HEK293 (cell line): ENCODE measurements around the gene SS18L1.
A peak's percentile ranks its signal among the peaks of the same experiment; 100 is the strongest.

ENCODE experiments used
- CTCF ChIA-PET: fragments of 350-600 bp; formaldehyde crosslinking; extraction: SDS; loops from one replicate; lab custom pipeline; 2021; ENCODE audit warnings: antibody characterized with exemption; lab: Yijun Ruan, JAX
- POLR2A ChIA-PET: fragments of 300-600 bp; formaldehyde crosslinking; extraction: SDS; loops from one replicate; lab custom pipeline; 2020; ENCODE audit warnings: antibody characterized with exemption, inconsistent platforms; lab: Yijun Ruan, JAX
- H3K27ac ChIP-seq: fragments of 200-500 bp; sonication (Bioruptor generic); 2 replicates; pipeline ENCODE4 v1.5.1; 2014; ENCODE audit warnings: low read depth, low read length, control low read depth, inconsistent platforms; ENCODE audit errors: extremely low read depth
- H3K36me3 ChIP-seq, 2 experiments: fragments of 200-500 bp in 1 of 2; sonication (Bioruptor generic) in 1 of 2; 1 replicate in 1 of 2; 2 replicates in 1 of 2; pipeline ENCODE4 v1.5.1; 2014 to 2017; ENCODE audit warnings: inconsistent platforms in 2 of 2, low read length in 2 of 2; ENCODE audit not compliant: control insufficient read depth in 2 of 2, insufficient read depth in 1 of 2
- H3K4me1 ChIP-seq: fragments of 200-500 bp; sonication (Bioruptor generic); 2 replicates; pipeline ENCODE4 v1.5.1; 2014; ENCODE audit warnings: mild to moderate bottlenecking, low read length, inconsistent platforms; ENCODE audit not compliant: control insufficient read depth, insufficient read depth
- H3K4me3 ChIP-seq: 2 replicates; pipeline ENCODE4 v1.5.1; 2011; ENCODE audit warnings: low read depth, mild to moderate bottlenecking, control low read depth, low read length, moderate library complexity
- H3K9me3 ChIP-seq: fragments of 200-500 bp; sonication (Bioruptor generic); 2 replicates; pipeline ENCODE4 v1.5.1; 2014; ENCODE audit warnings: low read depth, low read length, inconsistent platforms; ENCODE audit not compliant: control insufficient read depth, insufficient read depth
- BCL11A ChIP-seq: fragments of 450-650 bp; formaldehyde crosslinking; IDR thresholded peaks from 2 replicates; pipeline ENCODE4 v1.5.1; 2016; ENCODE audit warnings: low read depth, missing biosample characterization, missing genetic modification characterization
- EGR2 ChIP-seq: fragments of 450-650 bp; formaldehyde crosslinking; IDR thresholded peaks from 2 replicates; pipeline ENCODE4 v1.5.1; 2016; ENCODE audit warnings: low read depth, missing biosample characterization, missing genetic modification characterization
- IKZF3 ChIP-seq: fragments of 450-650 bp; IDR thresholded peaks from 2 replicates; pipeline ENCODE4 v1.5.0; 2018; ENCODE audit warnings: missing biosample characterization, mild to moderate bottlenecking, missing genetic modification characterization, moderate library complexity
- KLF17 ChIP-seq: fragments of 450-650 bp; formaldehyde crosslinking; IDR thresholded peaks from 2 replicates; pipeline ENCODE4 v1.5.1; 2016; ENCODE audit warnings: missing biosample characterization, missing genetic modification characterization
- KLF9 ChIP-seq: fragments of 450-650 bp; formaldehyde crosslinking; IDR thresholded peaks from 2 replicates; pipeline ENCODE4 v1.5.1; 2016; ENCODE audit warnings: missing biosample characterization, missing genetic modification characterization, low read depth
- MEIS1 ChIP-seq: sonication (generic); formaldehyde crosslinking; IDR thresholded peaks from 2 replicates; pipeline ENCODE4 v1.8.1; 2022; ENCODE audit warnings: missing genetic modification reagents, mild to moderate bottlenecking, borderline replicate concordance
- OSR2 ChIP-seq: fragments of 450-650 bp; formaldehyde crosslinking; IDR thresholded peaks from 2 replicates; pipeline ENCODE4 v1.5.1; 2016; ENCODE audit warnings: missing biosample characterization, missing genetic modification characterization
- PATZ1 ChIP-seq: fragments of 450-650 bp; formaldehyde crosslinking; IDR thresholded peaks from 2 replicates; pipeline ENCODE4 v1.5.1; 2016; ENCODE audit warnings: missing biosample characterization, missing genetic modification characterization
- SP3 ChIP-seq: fragments of 450-650 bp; formaldehyde crosslinking; IDR thresholded peaks from 2 replicates; pipeline ENCODE4 v1.5.1; 2016; ENCODE audit warnings: missing biosample characterization, missing genetic modification characterization
- WT1 ChIP-seq: fragments of 450-650 bp; formaldehyde crosslinking; IDR thresholded peaks from 2 replicates; pipeline ENCODE4 v1.5.1; 2016; ENCODE audit warnings: missing biosample characterization, missing genetic modification characterization
- ZBTB17 ChIP-seq: fragments of 450-650 bp; formaldehyde crosslinking; IDR thresholded peaks from 2 replicates; pipeline ENCODE4 v1.5.1; 2016; ENCODE audit warnings: missing biosample characterization, missing genetic modification characterization
- ZEB2 ChIP-seq: fragments of 450-650 bp; formaldehyde crosslinking; IDR thresholded peaks from 2 replicates; pipeline ENCODE4 v1.5.1; 2016; ENCODE audit warnings: missing biosample characterization, missing genetic modification characterization
- ZFHX2 ChIP-seq: fragments of 450-650 bp; formaldehyde crosslinking; conservative IDR thresholded peaks from 2 replicates; pipeline ENCODE4 v1.5.1; 2016; ENCODE audit warnings: missing biosample characterization, missing genetic modification characterization
- ZIC2 ChIP-seq: fragments of 450-650 bp; formaldehyde crosslinking; IDR thresholded peaks from 2 replicates; pipeline ENCODE4 v1.5.1; 2016; ENCODE audit warnings: missing biosample characterization, missing genetic modification characterization
- ZNF112 ChIP-seq: fragments of 450-650 bp; formaldehyde crosslinking; IDR thresholded peaks from 2 replicates; pipeline ENCODE4 v1.5.0; 2017; ENCODE audit warnings: missing biosample characterization, missing genetic modification characterization
- ZNF146 ChIP-seq: fragments of 450-650 bp; formaldehyde crosslinking; IDR thresholded peaks from 2 replicates; pipeline ENCODE4 v1.5.1; 2016; ENCODE audit warnings: missing biosample characterization, missing genetic modification characterization
- ZNF211 ChIP-seq: fragments of 450-650 bp; formaldehyde crosslinking; IDR thresholded peaks from 2 replicates; pipeline ENCODE4 v1.5.1; 2016; ENCODE audit warnings: low read depth, missing biosample characterization, missing genetic modification characterization
- ZNF23 ChIP-seq: fragments of 450-650 bp; formaldehyde crosslinking; IDR thresholded peaks from 2 replicates; pipeline ENCODE4 v1.5.1; 2016; ENCODE audit warnings: missing biosample characterization, missing genetic modification characterization, borderline replicate concordance
- ZNF350 ChIP-seq: fragments of 450-650 bp; formaldehyde crosslinking; IDR thresholded peaks from 2 replicates; pipeline ENCODE4 v1.5.0; 2017; ENCODE audit warnings: missing biosample characterization, mild to moderate bottlenecking, missing genetic modification characterization
- ZNF529 ChIP-seq: fragments of 450-650 bp; formaldehyde crosslinking; IDR thresholded peaks from 2 replicates; pipeline ENCODE4 v1.5.1; 2017; ENCODE audit warnings: missing genetic modification characterization, missing biosample characterization; ENCODE audit not compliant: insufficient replicate concordance
- ZNF571 ChIP-seq: fragments of 450-650 bp; formaldehyde crosslinking; IDR thresholded peaks from 2 replicates; pipeline ENCODE4 v1.5.0; 2017; ENCODE audit warnings: missing biosample characterization, missing genetic modification characterization
- ZNF600 ChIP-seq: fragments of 450-650 bp; formaldehyde crosslinking; IDR thresholded peaks from 2 replicates; pipeline ENCODE4 v1.5.1; 2016; ENCODE audit warnings: missing biosample characterization, missing genetic modification characterization
- ZNF645 ChIP-seq: fragments of 450-650 bp; formaldehyde crosslinking; IDR thresholded peaks from 2 replicates; pipeline ENCODE4; 2016; ENCODE audit warnings: missing biosample characterization, missing genetic modification characterization
- ZNF792 ChIP-seq: fragments of 450-650 bp; formaldehyde crosslinking; IDR thresholded peaks from 2 replicates; pipeline ENCODE4 v1.5.1; 2016; ENCODE audit warnings: missing biosample characterization, missing genetic modification characterization
- ZSCAN23 ChIP-seq: fragments of 450-650 bp; formaldehyde crosslinking; IDR thresholded peaks from 2 replicates; pipeline ENCODE4 v1.5.1; 2016; ENCODE audit warnings: missing biosample characterization, missing genetic modification characterization
- TF ChIP-seq, protein P1 (sequence below): fragments of 450-650 bp; formaldehyde crosslinking; IDR thresholded peaks from 2 replicates; pipeline ENCODE4 v1.5.1; 2016; ENCODE audit warnings: missing biosample characterization, missing genetic modification characterization, borderline replicate concordance
- TF ChIP-seq, protein P2 (sequence below): fragments of 450-650 bp; formaldehyde crosslinking; IDR thresholded peaks from 2 replicates; pipeline ENCODE4 v1.5.0; 2017; ENCODE audit warnings: missing biosample characterization, missing genetic modification characterization, borderline replicate concordance
- TF ChIP-seq, protein P3 (sequence below): fragments of 450-650 bp; formaldehyde crosslinking; IDR thresholded peaks from 2 replicates; pipeline ENCODE4 v1.5.1; 2016; ENCODE audit warnings: missing biosample characterization, missing genetic modification characterization

The SS18L1 gene

GRCh38 chr20:62159839-62160238 lies 16.3 kb downstream of the SS18L1 start:
- H3K9me3 ChIP-seq: no peaks in the 10 kb centered on the region
- no peaks in the 10 kb centered on the region for H3K4me1 ChIP-seq
- no peak overlapping the region for H3K4me3 ChIP-seq
- CTCF ChIA-PET: no interaction called here
- peaks cover 0 to 45% of the 10 kb centered on the region in 2 experiments; a peak in 2 of 3 replicates for H3K36me3 ChIP-seq
- POLR2A ChIA-PET: no interaction called here
- H3K27ac ChIP-seq: no peak overlapping the region
- no peak for TF ChIP-seq ZNF146 (tag by site-specific recombination)
- TF ChIP-seq IKZF3 (tag by site-specific recombination): no peak
- TF ChIP-seq ZNF792: no peak
- TF ChIP-seq, protein P1, sequence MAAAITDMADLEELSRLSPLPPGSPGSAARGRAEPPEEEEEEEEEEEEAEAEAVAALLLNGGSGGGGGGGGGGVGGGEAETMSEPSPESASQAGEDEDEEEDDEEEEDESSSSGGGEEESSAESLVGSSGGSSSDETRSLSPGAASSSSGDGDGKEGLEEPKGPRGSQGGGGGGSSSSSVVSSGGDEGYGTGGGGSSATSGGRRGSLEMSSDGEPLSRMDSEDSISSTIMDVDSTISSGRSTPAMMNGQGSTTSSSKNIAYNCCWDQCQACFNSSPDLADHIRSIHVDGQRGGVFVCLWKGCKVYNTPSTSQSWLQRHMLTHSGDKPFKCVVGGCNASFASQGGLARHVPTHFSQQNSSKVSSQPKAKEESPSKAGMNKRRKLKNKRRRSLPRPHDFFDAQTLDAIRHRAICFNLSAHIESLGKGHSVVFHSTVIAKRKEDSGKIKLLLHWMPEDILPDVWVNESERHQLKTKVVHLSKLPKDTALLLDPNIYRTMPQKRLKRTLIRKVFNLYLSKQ: no peak
- peak; percentile 55; the same call in 1 of the 2 replicates for TF ChIP-seq WT1 (tag by site-specific recombination)
- peak; percentile 88 for TF ChIP-seq KLF17 (tag by site-specific recombination)
- no peak for TF ChIP-seq ZNF571 (tag by site-specific recombination)
- TF ChIP-seq ZNF211: no peak
- TF ChIP-seq ZEB2 (tag by site-specific recombination): no peak
- TF ChIP-seq ZNF350: no peak
- TF ChIP-seq MEIS1 (CRISPR knock-in tag): no peak
- TF ChIP-seq ZNF600: peak; percentile 85
- no peak for TF ChIP-seq ZNF645
- TF ChIP-seq OSR2 (tag by site-specific recombination): peak; percentile 38; the same call in 1 of the 2 replicates
- TF ChIP-seq ZNF112 (tag by site-specific recombination): no peak
- TF ChIP-seq ZSCAN23 (tag by site-specific recombination): no peak
- peak; percentile 21; the same call in 1 of the 2 replicates for TF ChIP-seq PATZ1
- no peak for TF ChIP-seq SP3 (tag by site-specific recombination)
- no peak for TF ChIP-seq ZNF23 (tag by site-specific recombination)
- TF ChIP-seq ZBTB17: no peak
- TF ChIP-seq EGR2 (tag by site-specific recombination): peak; percentile 66
- TF ChIP-seq ZIC2: peak; percentile 44
- TF ChIP-seq KLF9 (tag by site-specific recombination): no peak
- TF ChIP-seq ZFHX2 (tag by site-specific recombination): peak; percentile 72
- TF ChIP-seq, protein P2, sequence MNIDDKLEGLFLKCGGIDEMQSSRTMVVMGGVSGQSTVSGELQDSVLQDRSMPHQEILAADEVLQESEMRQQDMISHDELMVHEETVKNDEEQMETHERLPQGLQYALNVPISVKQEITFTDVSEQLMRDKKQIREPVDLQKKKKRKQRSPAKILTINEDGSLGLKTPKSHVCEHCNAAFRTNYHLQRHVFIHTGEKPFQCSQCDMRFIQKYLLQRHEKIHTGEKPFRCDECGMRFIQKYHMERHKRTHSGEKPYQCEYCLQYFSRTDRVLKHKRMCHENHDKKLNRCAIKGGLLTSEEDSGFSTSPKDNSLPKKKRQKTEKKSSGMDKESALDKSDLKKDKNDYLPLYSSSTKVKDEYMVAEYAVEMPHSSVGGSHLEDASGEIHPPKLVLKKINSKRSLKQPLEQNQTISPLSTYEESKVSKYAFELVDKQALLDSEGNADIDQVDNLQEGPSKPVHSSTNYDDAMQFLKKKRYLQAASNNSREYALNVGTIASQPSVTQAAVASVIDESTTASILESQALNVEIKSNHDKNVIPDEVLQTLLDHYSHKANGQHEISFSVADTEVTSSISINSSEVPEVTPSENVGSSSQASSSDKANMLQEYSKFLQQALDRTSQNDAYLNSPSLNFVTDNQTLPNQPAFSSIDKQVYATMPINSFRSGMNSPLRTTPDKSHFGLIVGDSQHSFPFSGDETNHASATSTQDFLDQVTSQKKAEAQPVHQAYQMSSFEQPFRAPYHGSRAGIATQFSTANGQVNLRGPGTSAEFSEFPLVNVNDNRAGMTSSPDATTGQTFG (tag by site-specific recombination): no peak
- TF ChIP-seq, protein P3, sequence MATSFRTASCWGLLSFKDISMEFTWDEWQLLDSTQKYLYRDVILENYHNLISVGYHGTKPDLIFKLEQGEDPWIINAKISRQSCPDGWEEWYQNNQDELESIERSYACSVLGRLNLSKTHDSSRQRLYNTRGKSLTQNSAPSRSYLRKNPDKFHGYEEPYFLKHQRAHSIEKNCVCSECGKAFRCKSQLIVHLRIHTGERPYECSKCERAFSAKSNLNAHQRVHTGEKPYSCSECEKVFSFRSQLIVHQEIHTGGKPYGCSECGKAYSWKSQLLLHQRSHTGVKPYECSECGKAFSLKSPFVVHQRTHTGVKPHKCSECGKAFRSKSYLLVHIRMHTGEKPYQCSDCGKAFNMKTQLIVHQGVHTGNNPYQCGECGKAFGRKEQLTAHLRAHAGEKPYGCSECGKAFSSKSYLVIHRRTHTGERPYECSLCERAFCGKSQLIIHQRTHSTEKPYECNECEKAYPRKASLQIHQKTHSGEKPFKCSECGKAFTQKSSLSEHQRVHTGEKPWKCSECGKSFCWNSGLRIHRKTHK (tag by site-specific recombination): peak; percentile 25; the same call in 1 of the 2 replicates
- no peak for TF ChIP-seq ZNF529 (tag by site-specific recombination)
- no peak for TF ChIP-seq BCL11A (tag by site-specific recombination)
